HCT116 (cell line): ENCODE data around the gene TLE4. TPM values are rescaled to one million over a fixed set of nuclear protein-coding genes. Genes with fewer than 3 reads are reported as not detected.

Source experiments
- ATAC-seq: fragments of 200-7000 bp; cut with Tn5 transposase; 2 replicates; pipeline ENCODE4 v1.9.1; 2020; ENCODE audit warnings: mild to moderate bottlenecking, moderate library complexity
- BruUV-seq: library from RNA; stranded (reverse); fragments of 400-500 nt; replicated peaks from 2 replicates; lab custom pipeline; 2021; lab: Mats Ljungman, UMichigan
- CTCF ChIA-PET: fragments of 300-600 bp; sonication (Branson Sonifier 250); formaldehyde crosslinking; loops from one replicate; lab custom pipeline; 2021; ENCODE audit warnings: antibody characterized with exemption; lab: Charles Lee
- POLR2A ChIA-PET: fragments of 300-600, 350-600 bp; sonication (Branson Sonifier 250); formaldehyde crosslinking; loops from one replicate; lab custom pipeline; 2021; ENCODE audit warnings: antibody characterized with exemption; lab: Charles Lee
- RAD21 ChIA-PET, 2 experiments: fragments of 300-600 bp; sonication (Branson Sonifier 250); formaldehyde crosslinking; loops; one replicate each; lab custom pipeline; 2023; ENCODE audit warnings: low total read pairs in 2 of 2; ENCODE audit not compliant: uncharacterized antibody in 2 of 2, unreplicated experiment in 2 of 2, low non-redundant PET in 1 of 2; lab: Charles Lee
- DNase-seq: peaks from one replicate; pipeline ENCODE4 v3.0.0-alpha.2; 2010; ENCODE audit warnings: low read depth, low spot score
- H2AFZ ChIP-seq: fragments of 200-600 bp; shearing (Covaris generic), sonication (generic); 2 replicates; pipeline ENCODE4 v1.6.1; 2017; ENCODE audit warnings: low read depth, mixed run types, mixed read lengths, antibody characterized with exemption, low read length; ENCODE audit not compliant: poor library complexity, severe bottlenecking
- H3K27ac ChIP-seq: 2 replicates; pipeline ENCODE4 v1.5.1; 2012; ENCODE audit warnings: low read depth, low read length
- H3K27me3 ChIP-seq: fragments of 200-600 bp; sonication (generic); 2 replicates; pipeline ENCODE4 v1.6.1; 2016; ENCODE audit warnings: mixed run types, low read length, mixed read lengths; ENCODE audit not compliant: insufficient read depth
- H3K36me3 ChIP-seq, 2 experiments: fragments of 200-500 bp in 1 of 2; fragments of 200-600 bp in 1 of 2; sonication (Bioruptor generic) in 1 of 2; sonication (generic) in 1 of 2; 2 replicates each; pipeline versions ENCODE4 v1.5.1 to v1.6.1; 2014 to 2016; ENCODE audit warnings: low read length in 2 of 2, inconsistent platforms in 1 of 2, mixed read lengths in 1 of 2, mixed run types in 1 of 2; ENCODE audit not compliant: insufficient read depth in 2 of 2, control insufficient read depth in 1 of 2
- H3K4me1 ChIP-seq, 2 experiments: fragments of 200-600 bp in 1 of 2; sonication (generic) in 1 of 2; 2 replicates each; pipeline versions ENCODE4 v1.5.1 to v1.6.1; 2012 to 2017; ENCODE audit warnings: low read length in 2 of 2, inconsistent platforms in 1 of 2, mild to moderate bottlenecking in 1 of 2, mixed read lengths in 1 of 2, mixed run types in 1 of 2, moderate library complexity in 1 of 2; ENCODE audit not compliant: insufficient read depth in 2 of 2, control insufficient read depth in 1 of 2
- H3K4me2 ChIP-seq: fragments of 200-600 bp; sonication (generic); 2 replicates; pipeline ENCODE4 v1.6.1; 2017; ENCODE audit warnings: mixed run types, low read length, mixed read lengths
- H3K4me3 ChIP-seq, 2 experiments: fragments of 200-600 bp in 1 of 2; sonication (generic) in 1 of 2; replicated peaks in 1 of 2; 2 replicates each; pipeline ENCODE4 v1.5.1; 2011 to 2016; ENCODE audit warnings: low read length in 2 of 2, control low read depth in 1 of 2, low read depth in 1 of 2, mild to moderate bottlenecking in 1 of 2, mixed read lengths in 1 of 2, mixed run types in 1 of 2
- H3K79me2 ChIP-seq: fragments of 200-600 bp; sonication (generic); 2 replicates; pipeline ENCODE4 v1.6.1; 2017; ENCODE audit warnings: mild to moderate bottlenecking, mixed run types, low read length, moderate library complexity, mixed read lengths; ENCODE audit not compliant: insufficient read depth
- H3K9ac ChIP-seq: fragments of 200-600 bp; sonication (generic); 2 replicates; pipeline ENCODE4 v1.6.1; 2016; ENCODE audit warnings: low read length, mixed read lengths
- H3K9me2 ChIP-seq: fragments of 200-600 bp; sonication (generic), shearing (Covaris generic); 2 replicates; pipeline ENCODE4 v1.6.1; 2017; ENCODE audit warnings: mixed run types, mild to moderate bottlenecking, moderate library complexity; ENCODE audit not compliant: insufficient read depth
- H3K9me3 ChIP-seq, 2 experiments: fragments of 200-500 bp in 1 of 2; fragments of 200-600 bp in 1 of 2; sonication (Bioruptor generic) in 1 of 2; sonication (generic) in 1 of 2; 2 replicates each; pipeline ENCODE4 v1.6.1; 2014 to 2017; ENCODE audit warnings: low read length in 2 of 2, mixed read lengths in 2 of 2, inconsistent platforms in 1 of 2, low read depth in 1 of 2, mild to moderate bottlenecking in 1 of 2, mixed run types in 1 of 2, moderate library complexity in 1 of 2; ENCODE audit not compliant: control insufficient read depth in 1 of 2, insufficient read depth in 1 of 2
- H4K20me1 ChIP-seq: fragments of 200-600 bp; sonication (generic), shearing (Covaris generic); 2 replicates; pipeline ENCODE4 v1.6.1; 2017; ENCODE audit warnings: mixed run types, mild to moderate bottlenecking, moderate library complexity; ENCODE audit not compliant: insufficient read depth
- ATF3 ChIP-seq: IDR thresholded peaks from 2 replicates; pipeline ENCODE4 v1.6.1; 2012
- CBX3 ChIP-seq: IDR thresholded peaks from 2 replicates; pipeline ENCODE4 v1.6.1; 2012; ENCODE audit warnings: low read depth
- CEBPB ChIP-seq: IDR thresholded peaks from 2 replicates; pipeline ENCODE4 v1.6.1; 2012; ENCODE audit warnings: low read depth
- ELF1 ChIP-seq: IDR thresholded peaks from 2 replicates; pipeline ENCODE4 v1.6.1; 2012; ENCODE audit warnings: low read depth, borderline replicate concordance
- EZH2phosphoT487 ChIP-seq: fragments of 200-600 bp; IDR thresholded peaks from 2 replicates; pipeline ENCODE4 v1.6.1; 2018; ENCODE audit warnings: antibody characterized with exemption, borderline replicate concordance
- FOSL1 ChIP-seq: IDR thresholded peaks from 2 replicates; pipeline ENCODE4 v1.6.1; 2012; ENCODE audit warnings: low read depth
- RAD21 ChIP-seq: IDR thresholded peaks from 2 replicates; pipeline ENCODE4 v1.6.1; 2012; ENCODE audit warnings: low read depth, mild to moderate bottlenecking
- REST ChIP-seq: IDR thresholded peaks from 2 replicates; pipeline ENCODE4 v1.6.1; 2012; ENCODE audit warnings: low read depth
- TCF7L2 ChIP-seq: IDR thresholded peaks from 2 replicates; pipeline ENCODE4 v1.7.0; 2011; ENCODE audit warnings: borderline replicate concordance, inconsistent platforms; ENCODE audit not compliant: insufficient read depth, insufficient read length; ENCODE audit errors: extremely low read depth
- ZFX ChIP-seq: fragments of 450-650 bp; IDR thresholded peaks from 2 replicates; pipeline ENCODE4 v1.6.1; 2017
- intact Hi-C: fragments of 100-400 bp; cut with micrococcal nuclease; formaldehyde crosslinking; loops from 2 replicates; pipeline ENCODE4 v1.10.0; 2022
- total RNA-seq: library from RNA; stranded (reverse); gene quantifications from one replicate; pipeline ENCODE4 v1.2.1, GENCODE V29; 2021; ENCODE audit not compliant: unreplicated experiment

The TLE4 gene
- total RNA-seq, 1 experiment from 2014 or later: 0.39 TPM

DNA sequence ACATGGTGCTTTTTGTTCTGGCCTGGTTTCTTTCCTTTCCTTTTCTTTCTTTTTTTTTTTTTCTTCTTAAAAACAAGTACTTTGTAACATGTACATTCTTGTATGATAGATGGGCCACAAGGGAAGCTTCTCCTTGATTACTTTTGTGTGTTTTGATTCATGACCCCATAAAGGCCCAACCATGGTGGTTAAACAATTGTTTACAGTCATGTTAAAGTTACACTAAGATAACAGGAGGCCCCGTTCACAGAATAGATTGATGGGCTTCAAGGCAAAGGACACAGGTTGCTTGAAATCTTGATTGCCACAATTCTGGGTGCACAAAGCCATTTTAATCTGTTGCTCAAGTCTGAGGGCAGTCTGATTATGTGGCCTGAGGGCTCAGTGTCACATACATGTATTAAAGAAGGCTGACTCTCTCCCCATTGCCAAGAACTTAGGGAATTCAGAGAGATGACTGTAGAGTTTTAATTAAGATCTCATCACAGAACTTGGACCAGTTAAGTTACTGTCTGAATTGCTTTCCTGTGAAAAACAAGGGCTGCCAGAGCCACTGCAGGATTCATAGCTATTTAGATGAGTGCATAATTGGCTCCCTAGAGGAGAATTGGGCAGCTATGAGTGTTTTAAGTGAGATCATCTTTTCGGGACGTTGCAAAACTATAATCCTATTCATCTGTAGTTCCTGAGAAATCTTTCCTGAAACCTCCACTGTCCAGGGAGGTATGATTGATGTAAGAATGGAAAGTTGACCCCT, 163.4 kb downstream of the TLE4 start:
- ChIA-PET CTCF (no interaction called here), POLR2A (no interaction called here), RAD21 (no interaction called here)
- ATAC-seq (no peak), DNase-seq (no peak)
- Histone ChIP-seq H4K20me1 (no peaks in the 10 kb centered on the region), H3K9ac (no peak overlapping the region), H3K4me3 (no peak overlapping the region), H2AFZ (no peak overlapping the region), H3K27ac (no peak overlapping the region), H3K9me2 (no peaks in the 10 kb centered on the region), H3K36me3 (no peaks in the 10 kb centered on the region), H3K9me3 (peaks cover 0 to 4% of the 10 kb centered on the region in 2 experiments; a peak in 2 of 4 replicates), H3K4me1 (no peaks in the 10 kb centered on the region), H3K4me2 (no peak overlapping the region), H3K79me2 (no peaks in the 10 kb centered on the region), H3K27me3 (no peaks in the 10 kb centered on the region)
- BruUV-seq: no TSS peak
- intact Hi-C loops: no loop called here
- TF ChIP-seq REST (no peak), EZH2phosphoT487 (no peak), CBX3 (no peak), ZFX (no peak), ELF1 (no peak), FOSL1 (no peak), ATF3 (no peak), RAD21 (no peak), CEBPB (no peak), TCF7L2 (no peak)
